GM06990 (cell line): ENCODE results near the gene ARHGAP11A.

Source experiments
- DNase-seq: peaks from one replicate; pipeline ENCODE4 v3.0.0-alpha.2; 2011; ENCODE audit not compliant: insufficient read length; ENCODE audit errors: extremely low read depth
- H3K27me3 ChIP-seq: replicated peaks from 2 replicates; pipeline ENCODE4 v1.6.0; 2011; ENCODE audit warnings: low read length; ENCODE audit not compliant: control insufficient read depth, insufficient read depth
- H3K36me3 ChIP-seq: 2 replicates; pipeline ENCODE4 v1.5.1; 2011; ENCODE audit warnings: low read length; ENCODE audit not compliant: control insufficient read depth, insufficient read depth
- H3K4me3 ChIP-seq: replicated peaks from 2 replicates; pipeline ENCODE4 v1.5.1; 2011; ENCODE audit warnings: low read depth, mild to moderate bottlenecking, control low read depth, low read length
- CTCF ChIP-seq: IDR thresholded peaks from 2 replicates; pipeline ENCODE4 v1.5.1; 2011; ENCODE audit warnings: low read length, control low read depth, mild to moderate bottlenecking, inconsistent platforms; ENCODE audit not compliant: insufficient read depth, poor library complexity, severe bottlenecking

Gene ARHGAP11A

GRCh38 chr15:32671339-32672325 is 56.3 kb downstream of the ARHGAP11A start:
- Histone ChIP-seq H3K27me3 (no peaks in the 10 kb centered on the region), H3K4me3 (no peak overlapping the region), H3K36me3 (no peaks in the 10 kb centered on the region)
- DNase-seq = no peak
- TF ChIP-seq CTCF = no peak

- no peaks in the 10 kb centered on the region for H3K36me3 ChIP-seq
- DNase-seq = no peak
- no peak for TF ChIP-seq CTCF
- no peaks in the 10 kb centered on the region for H3K27me3 ChIP-seq
- H3K4me3 ChIP-seq = no peak overlapping the region
Observed at GRCh38 chr15:32674681-32675080, 59.4 kb downstream of the ARHGAP11A start.

- H3K4me3 ChIP-seq = no peak overlapping the region
- no peak for DNase-seq
- no peak for TF ChIP-seq CTCF
Observed at GRCh38 chr15:32675466-32675865, 60.2 kb downstream of the ARHGAP11A start.

GRCh38 chr15:32676169-32676568 is 60.9 kb downstream of the ARHGAP11A start:
- Histone ChIP-seq H3K27me3 (no peaks in the 10 kb centered on the region), H3K36me3 (no peaks in the 10 kb centered on the region), H3K4me3 (no peak overlapping the region)
- TF ChIP-seq CTCF = no peak
- DNase-seq = no peak

More at GRCh38 chr15:32675466-32675865, 60.2 kb downstream of the ARHGAP11A start:
- H3K27me3 ChIP-seq = no peaks in the 10 kb centered on the region
- no peaks in the 10 kb centered on the region for H3K36me3 ChIP-seq

- Histone ChIP-seq H3K36me3 (no peaks in the 10 kb centered on the region), H3K4me3 (no peak overlapping the region), H3K27me3 (no peaks in the 10 kb centered on the region)
- no peak for DNase-seq
- TF ChIP-seq CTCF = no peak
Observed at GRCh38 chr15:32677238-32677750, 62.0 kb downstream of the ARHGAP11A start.
